GM21528 (cell line): Measurements from ENCODE around the gene MPZL2.

Experiments used
- ATAC-seq: cut with Tn5 transposase; IDR thresholded peaks from one replicate; pipeline ENCODE4 v1.9.1; 2021; ENCODE audit warnings: mild to moderate bottlenecking, moderate library complexity; ENCODE audit not compliant: unreplicated experiment, low FRiP score

Gene MPZL2

GRCh38 chr11:118224511-118225188 is 39.4 kb downstream of the MPZL2 start, which contains the start of gene JAML:
TSS of gene JAML (minus strand) at chr11:118225011. CDS start at chr11:118214866, 10,145 bp downstream.
- ATAC-seq, result no peak

- no peak for ATAC-seq
Observed at GRCh38 chr11:118223992-118224391, 40.1 kb downstream of the MPZL2 start.

- ATAC-seq, result no peak
Observed at GRCh38 chr11:118223570-118223969, 40.5 kb downstream of the MPZL2 start.

- no peak for ATAC-seq
Observed at GRCh38 chr11:118222437-118222836, 41.7 kb downstream of the MPZL2 start.

GRCh38 chr11:118221419-118221818 is 42.7 kb downstream of the MPZL2 start:
- no peak for ATAC-seq

- ATAC-seq, result no peak
Observed at GRCh38 chr11:118219732-118220131, 44.4 kb downstream of the MPZL2 start.

- ATAC-seq, result no peak
Observed at GRCh38 chr11:118219244-118219643, 44.9 kb downstream of the MPZL2 start.

GRCh38 chr11:118217575-118217974 is 46.5 kb downstream of the MPZL2 start:
- no peak for ATAC-seq

- no peak for ATAC-seq
Observed at GRCh38 chr11:118216621-118217481, 47.2 kb downstream of the MPZL2 start.

- no peak for ATAC-seq
Observed at GRCh38 chr11:118215765-118216164, 48.3 kb downstream of the MPZL2 start.

GRCh38 chr11:118215262-118215661 is 48.8 kb downstream of the MPZL2 start:
- ATAC-seq, result no peak

GRCh38 chr11:118214210-118214914 is 49.7 kb downstream of the MPZL2 start:
- no peak for ATAC-seq

- no peak for ATAC-seq
Observed at GRCh38 chr11:118213781-118214180, 50.3 kb downstream of the MPZL2 start.

- no peak for ATAC-seq
Observed at GRCh38 chr11:118213201-118213600, 50.9 kb downstream of the MPZL2 start.

- ATAC-seq, result no peak
Observed at GRCh38 chr11:118212781-118213191, 51.3 kb downstream of the MPZL2 start.

- ATAC-seq, result no peak
Observed at GRCh38 chr11:118212131-118212725, 51.9 kb downstream of the MPZL2 start.

GRCh38 chr11:118211006-118211405 is 53.1 kb downstream of the MPZL2 start:
- no peak for ATAC-seq

GRCh38 chr11:118210323-118210722 is 53.8 kb downstream of the MPZL2 start:
- no peak for ATAC-seq

GRCh38 chr11:118209033-118209432 is 55.1 kb downstream of the MPZL2 start:
- ATAC-seq, result no peak

GRCh38 chr11:118207079-118207478 is 57.0 kb downstream of the MPZL2 start:
- ATAC-seq, result no peak
